Spleen (tissue), 11 donors: ENCODE results near the gene ZNF804A. TPM values are rescaled to one million over a fixed set of nuclear protein-coding genes. Genes with fewer than 3 reads are reported as not detected.

ENCODE experiments used
- DNase-seq: peaks from one replicate; pipeline ENCODE4 v3.0.0-alpha.2; 2020
- H3K27ac ChIP-seq, 8 donors: fragments of 200-600 bp; sonication (generic) in 7 of 8; 1 replicate in 4 of 8; 2 replicates in 4 of 8; pipeline versions ENCODE4 v1.5.0 to v1.8.0; 2016 to 2021; ENCODE audit warnings: inconsistent platforms in 4 of 8, mild to moderate bottlenecking in 4 of 8, moderate library complexity in 1 of 8
- H3K27me3 ChIP-seq, 7 donors: fragments of 200-600 bp; sonication (generic) in 6 of 7; replicated peaks in 1 of 7; 1 replicate in 4 of 7; 2 replicates in 3 of 7; pipeline versions ENCODE4 v1.5.0 to v1.8.0; 2016 to 2021; ENCODE audit warnings: inconsistent platforms in 3 of 7, mild to moderate bottlenecking in 1 of 7
- H3K36me3 ChIP-seq, 6 donors: fragments of 200-600 bp; sonication (generic) in 5 of 6; 1 replicate in 4 of 6; 2 replicates in 2 of 6; pipeline versions ENCODE4 v1.5.0 to v1.8.0; 2016 to 2021; ENCODE audit warnings: inconsistent platforms in 2 of 6
- H3K4me1 ChIP-seq, 6 donors: fragments of 200-600 bp; sonication (generic) in 5 of 6; 1 replicate in 3 of 6; 2 replicates in 3 of 6; pipeline versions ENCODE4 v1.5.0 to v1.8.0; 2016 to 2021; ENCODE audit warnings: inconsistent platforms in 3 of 6
- H3K4me3 ChIP-seq, 8 donors: fragments of 200-600 bp; sonication (generic) in 7 of 8; 1 replicate in 4 of 8; 2 replicates in 4 of 8; pipeline versions ENCODE4 v1.5.0 to v1.8.0; 2016 to 2021; ENCODE audit warnings: inconsistent platforms in 4 of 8, mild to moderate bottlenecking in 4 of 8, moderate library complexity in 2 of 8
- H3K9me3 ChIP-seq, 8 donors: fragments of 200-600 bp; sonication (generic) in 7 of 8; 1 replicate in 4 of 8; 2 replicates in 4 of 8; pipeline versions ENCODE4 v1.5.0 to v1.8.0; 2016 to 2021; ENCODE audit warnings: inconsistent platforms in 4 of 8
- POLR2A ChIP-seq, 3 donors: fragments of 450-650 bp; IDR thresholded peaks; one replicate each; pipeline ENCODE4 v1.5.1; 2017; ENCODE audit warnings: antibody characterized with exemption in 3 of 3, mild to moderate bottlenecking in 1 of 3
- POLR2AphosphoS5 ChIP-seq, 3 donors: sonication (generic); formaldehyde crosslinking; IDR thresholded peaks; one replicate each; pipeline ENCODE4 v1.5.1; 2017; ENCODE audit warnings: antibody characterized with exemption in 3 of 3
- WGBS, 5 donors: extraction: QIAGEN DNeasy Blood & Tissue Kit in 3 of 5; methylation state at CpG; one replicate each; pipeline versions ENCODE4 v1.1.5 to v1.1.7; 2013 to 2018; 5-methylcytosine and 5-hydroxymethylcytosine counted together
- intact Hi-C: fragments of 100-400 bp; cut with DNase I; formaldehyde crosslinking; loops from one replicate; pipeline ENCODE4 v1.15.0; 2023; ENCODE audit warnings: low total_unique reads
- polyA plus RNA-seq, 3 donors: library from polyadenylated mRNA; stranded (reverse); fragments of 200-250 nt; gene quantifications; one replicate each; pipeline ENCODE4 v1.2.1, GENCODE V29; 2013
- total RNA-seq, 7 donors: library from RNA; depleted of rRNA in 3 of 7; stranded (reverse); fragments of >200 nt in 3 of 7; fragmentation: NEBNext Ultra II Directional in 4 of 7; extraction: Animal tissue kit (Norgen Biotek cat#: 25700) in 4 of 7; gene quantifications; one replicate each; pipeline versions ENCODE4 v1.1.0 to v1.2.1, GENCODE V29; 2016 to 2021
- TF ChIP-seq, protein P1 (sequence below), 11 experiments: fragments of 200-600 bp in 7 of 11; fragments of 450-650 bp in 4 of 11; sonication (generic) in 4 of 11; IDR thresholded peaks in 8 of 11; conservative IDR thresholded peaks in 3 of 11; 1 replicate in 7 of 11; 2 replicates in 4 of 11; pipeline versions ENCODE4 v1.4.0 to v1.8.0; 2016 to 2021; ENCODE audit warnings: antibody characterized with exemption in 11 of 11, inconsistent platforms in 4 of 11, mild to moderate bottlenecking in 1 of 11
- donor health status: healthy with polysubstance abuse.
- donor health status: DM: no; HTN: no; CAD: no; lungs with moderate emphysema.
- donor health status: DM: no; HTN: no; CAD: no.
- donor health status: Bipolar disorder and iron deficiency.
- donor health status: healthy.
- donor health status: DM: no; HTN: no; CAD: no.
- donor health status: DM: yes; HTN: yes; CAD: no.

ZNF804A gene
- total and polyA plus RNA-seq, 10 donors, result 0.21 to 1.8 (median 0.41) TPM

DNA sequence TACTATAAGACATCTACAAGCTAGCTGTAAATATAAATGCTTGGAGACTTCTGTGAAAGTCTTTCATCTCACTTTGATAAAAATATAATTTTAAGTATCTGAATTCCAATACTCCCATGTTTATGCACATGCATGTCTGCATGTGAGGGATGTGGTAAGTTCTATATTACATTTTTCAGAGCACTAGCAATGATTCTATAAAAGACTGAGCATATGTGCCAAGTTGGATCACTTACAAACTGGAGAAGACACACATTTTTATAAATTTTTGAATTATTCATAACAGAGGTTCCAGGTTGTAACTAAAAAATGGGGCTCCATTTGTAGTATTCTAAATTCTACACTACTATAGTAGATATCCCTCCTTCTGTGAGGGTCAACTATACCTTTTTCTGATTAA is 26.0 kb downstream of the ZNF804A start:
- no peak for DNase-seq
- H3K9me3 ChIP-seq, result no peaks in the 10 kb centered on the region
- H3K27ac ChIP-seq, result no peak overlapping the region
- intact Hi-C loops, result no loop called here
- no peaks in the 10 kb centered on the region for H3K36me3 ChIP-seq
- H3K4me1 ChIP-seq, result no peaks in the 10 kb centered on the region
- TF ChIP-seq, protein P1, sequence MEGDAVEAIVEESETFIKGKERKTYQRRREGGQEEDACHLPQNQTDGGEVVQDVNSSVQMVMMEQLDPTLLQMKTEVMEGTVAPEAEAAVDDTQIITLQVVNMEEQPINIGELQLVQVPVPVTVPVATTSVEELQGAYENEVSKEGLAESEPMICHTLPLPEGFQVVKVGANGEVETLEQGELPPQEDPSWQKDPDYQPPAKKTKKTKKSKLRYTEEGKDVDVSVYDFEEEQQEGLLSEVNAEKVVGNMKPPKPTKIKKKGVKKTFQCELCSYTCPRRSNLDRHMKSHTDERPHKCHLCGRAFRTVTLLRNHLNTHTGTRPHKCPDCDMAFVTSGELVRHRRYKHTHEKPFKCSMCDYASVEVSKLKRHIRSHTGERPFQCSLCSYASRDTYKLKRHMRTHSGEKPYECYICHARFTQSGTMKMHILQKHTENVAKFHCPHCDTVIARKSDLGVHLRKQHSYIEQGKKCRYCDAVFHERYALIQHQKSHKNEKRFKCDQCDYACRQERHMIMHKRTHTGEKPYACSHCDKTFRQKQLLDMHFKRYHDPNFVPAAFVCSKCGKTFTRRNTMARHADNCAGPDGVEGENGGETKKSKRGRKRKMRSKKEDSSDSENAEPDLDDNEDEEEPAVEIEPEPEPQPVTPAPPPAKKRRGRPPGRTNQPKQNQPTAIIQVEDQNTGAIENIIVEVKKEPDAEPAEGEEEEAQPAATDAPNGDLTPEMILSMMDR (IDR thresholded peaks at IDR 0.05 in 8 of 11, conservative IDR thresholded peaks at IDR 0.05 in 3 of 11), result no peak
- TF ChIP-seq POLR2AphosphoS5 (IDR thresholded peaks at IDR 0.05) (no peak), POLR2A (IDR thresholded peaks at IDR 0.05) (no peak)
- H3K4me3 ChIP-seq, result no peak overlapping the region
- no peaks in the 10 kb centered on the region for H3K27me3 ChIP-seq

GRCh38 chr2:184628051-184628450 is 29.7 kb downstream of the ZNF804A start:
- 65 to 80% (median 75%) methylated on average over 7 of the region's 7 CpGs for WGBS, 5 donors
- no peak for DNase-seq
- TF ChIP-seq POLR2AphosphoS5 (IDR thresholded peaks at IDR 0.05), result no peak
- no peak for TF ChIP-seq POLR2A (IDR thresholded peaks at IDR 0.05)
- TF ChIP-seq, protein P1 (IDR thresholded peaks at IDR 0.05 in 8 of 11, conservative IDR thresholded peaks at IDR 0.05 in 3 of 11), result no peak

DNA sequence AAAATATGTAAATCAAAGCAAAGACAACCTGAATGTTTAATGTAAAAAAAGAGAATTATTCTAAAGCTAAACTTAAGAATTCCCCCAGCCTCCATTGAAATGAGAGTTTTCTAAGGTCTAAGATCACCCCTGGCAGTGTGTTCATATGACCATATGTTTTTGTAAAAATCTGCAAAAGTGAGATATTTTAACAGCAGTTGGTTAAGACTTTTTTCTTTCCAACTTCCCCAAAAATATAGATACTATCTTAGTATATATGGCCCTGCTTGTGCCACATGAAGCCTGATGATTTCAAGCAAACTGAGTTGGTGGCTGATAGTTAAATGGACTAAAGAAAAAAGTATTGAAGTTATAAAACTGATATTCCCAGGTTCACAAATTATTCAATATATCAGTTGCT is 35.4 kb downstream of the ZNF804A start:
- H3K36me3 ChIP-seq, result no peaks in the 10 kb centered on the region
- no peaks in the 10 kb centered on the region for H3K27me3 ChIP-seq
- H3K4me3 ChIP-seq, result no peak overlapping the region
- no peak for DNase-seq
- no peaks in the 10 kb centered on the region for H3K4me1 ChIP-seq
- TF ChIP-seq POLR2AphosphoS5 (IDR thresholded peaks at IDR 0.05) (no peak), POLR2A (IDR thresholded peaks at IDR 0.05) (no peak)
- TF ChIP-seq, protein P1 (IDR thresholded peaks at IDR 0.05 in 8 of 11, conservative IDR thresholded peaks at IDR 0.05 in 3 of 11), result no peak
- intact Hi-C loops, result no loop called here
- H3K9me3 ChIP-seq, result no peaks in the 10 kb centered on the region
- no peak overlapping the region for H3K27ac ChIP-seq

More at GRCh38 chr2:184628051-184628450, 29.7 kb downstream of the ZNF804A start:
- Histone ChIP-seq H3K36me3 (no peaks in the 10 kb centered on the region), H3K27me3 (no peaks in the 10 kb centered on the region), H3K9me3 (no peaks in the 10 kb centered on the region), H3K27ac (no peak overlapping the region), H3K4me3 (no peak overlapping the region), H3K4me1 (no peaks in the 10 kb centered on the region)
- intact Hi-C loops, result no loop called here

DNA sequence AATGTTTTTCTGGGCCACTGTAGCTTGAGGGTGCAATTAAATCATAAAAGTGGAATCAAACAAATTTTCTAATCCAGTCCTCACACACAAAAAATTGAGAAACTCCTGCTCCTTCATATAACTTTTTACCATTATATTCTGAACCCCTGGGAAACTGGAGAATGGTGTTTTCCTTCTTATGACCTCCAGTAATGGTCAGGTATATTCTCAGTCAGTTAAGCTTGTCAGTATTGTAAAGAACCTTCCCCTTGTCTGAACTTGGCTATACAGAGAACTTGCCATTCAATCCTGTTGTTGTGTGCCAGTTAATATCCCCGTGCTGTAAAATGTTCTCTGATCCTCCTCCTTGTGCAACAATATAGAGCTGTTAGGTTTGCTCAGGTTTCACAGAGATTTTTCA is 39.5 kb downstream of the ZNF804A start:
- no peak for DNase-seq
- no peaks in the 10 kb centered on the region for H3K4me1 ChIP-seq
- no peaks in the 10 kb centered on the region for H3K36me3 ChIP-seq
- 55 to 82% (median 70%) methylated on average over 1 of the region's 1 CpG for WGBS, 5 donors
- no peak overlapping the region for H3K4me3 ChIP-seq
- intact Hi-C loops, result no loop called here
- no peaks in the 10 kb centered on the region for H3K9me3 ChIP-seq
- H3K27ac ChIP-seq, result no peak overlapping the region
- no peaks in the 10 kb centered on the region for H3K27me3 ChIP-seq
- TF ChIP-seq, protein P1 (IDR thresholded peaks at IDR 0.05 in 8 of 11, conservative IDR thresholded peaks at IDR 0.05 in 3 of 11), result no peak
- TF ChIP-seq POLR2A (IDR thresholded peaks at IDR 0.05) (no peak), POLR2AphosphoS5 (IDR thresholded peaks at IDR 0.05) (no peak)
